HepG2 (cell line): ENCODE data around the gene FBXL12. TPM values are rescaled to one million over a fixed set of nuclear protein-coding genes. Genes with fewer than 3 reads are reported as not detected.

Source experiments
- CTCF ChIP-seq: sonication (generic); formaldehyde crosslinking; IDR thresholded peaks from 2 replicates; pipeline ENCODE4 v1.5.0; 2020; ENCODE audit warnings: mild to moderate bottlenecking, missing genetic modification reagents, moderate library complexity
- FOXK2 ChIP-seq: fragments of 450-650 bp; IDR thresholded peaks from 2 replicates; pipeline ENCODE4 v1.6.1; 2016
- FOXP1 ChIP-seq, 2 experiments: fragments of 450-650 bp in 1 of 2; IDR thresholded peaks; 2 replicates each; pipeline ENCODE4 v1.6.1; 2017 to 2018; ENCODE audit warnings: antibody characterized with exemption in 1 of 2
- JDP2 ChIP-seq: sonication (generic); formaldehyde crosslinking; IDR thresholded peaks from 2 replicates; pipeline ENCODE4 v1.8.1; 2022; ENCODE audit warnings: missing genetic modification reagents, borderline replicate concordance
- MAFF ChIP-seq: IDR thresholded peaks from 2 replicates; pipeline ENCODE4 v1.6.1; 2011; ENCODE audit warnings: low read depth, low read length, improper control_type of control experiment
- MTA1 ChIP-seq: sonication (generic); formaldehyde crosslinking; IDR thresholded peaks from 2 replicates; pipeline ENCODE4 v1.4.0; 2020; ENCODE audit warnings: missing genetic modification reagents, mild to moderate bottlenecking, borderline replicate concordance
- MYNN ChIP-seq: sonication (generic); formaldehyde crosslinking; IDR thresholded peaks from 2 replicates; pipeline ENCODE4 v1.4.0; 2020; ENCODE audit warnings: mild to moderate bottlenecking, low read depth, missing genetic modification reagents
- PHF5A ChIP-seq: IDR thresholded peaks from one replicate; pipeline ENCODE4 v1.6.1; 2018; ENCODE audit warnings: low read depth, missing genetic modification reagents; ENCODE audit not compliant: unreplicated experiment
- SIN3A ChIP-seq: IDR thresholded peaks from 2 replicates; pipeline ENCODE4 v1.6.1; 2011; ENCODE audit warnings: low read depth, mild to moderate bottlenecking, control low read depth, low read length, borderline replicate concordance
- ZBTB21 ChIP-seq: sonication (generic); formaldehyde crosslinking; IDR thresholded peaks from 2 replicates; pipeline ENCODE4 v1.4.0; 2020; ENCODE audit warnings: missing genetic modification reagents
- ZBTB26 ChIP-seq: IDR thresholded peaks from 2 replicates; pipeline ENCODE4 v1.6.1; 2016; ENCODE audit warnings: missing compliant biosample characterization, missing genetic modification reagents, borderline replicate concordance
- ZNF121 ChIP-seq: sonication (generic); formaldehyde crosslinking; IDR thresholded peaks from 2 replicates; pipeline ENCODE4 v1.5.0; 2020; ENCODE audit warnings: mild to moderate bottlenecking, missing genetic modification reagents
- ZNF335 ChIP-seq: sonication (generic); formaldehyde crosslinking; IDR thresholded peaks from 2 replicates; pipeline ENCODE4 v1.4.0; 2020; ENCODE audit warnings: missing genetic modification reagents
- ZNF879 ChIP-seq: sonication (generic); formaldehyde crosslinking; IDR thresholded peaks from 2 replicates; pipeline ENCODE4 v1.8.1; 2023; ENCODE audit warnings: missing genetic modification reagents
- polyA plus RNA-seq, 8 experiments: library from polyadenylated mRNA; depleted of rRNA in 3 of 8; stranded (reverse) in 7 of 8; unstranded in 1 of 8; fragments of >200 nt; fragmentation: Illumina TruSeq in 4 of 8; extraction: Trizol in 4 of 8; gene quantifications; 2 replicates each; pipeline versions ENCODE4 v1.2.1 to v1.2.3, GENCODE V29; 2011 to 2016; ENCODE audit warnings: low read depth in 4 of 8, missing spikeins in 1 of 8, mixed read lengths in 1 of 8; ENCODE audit not compliant: insufficient read depth in 1 of 8
- total RNA-seq, 5 experiments: library from RNA; depleted of rRNA; stranded (reverse); fragments of >200 nt; fragmentation: Illumina TruSeq; extraction: Trizol; gene quantifications; 2 replicates each; pipeline ENCODE4 v1.2.3, GENCODE V29; 2016; ENCODE audit warnings: low read depth in 1 of 5
- TF ChIP-seq, protein P1 (sequence below): sonication (generic); formaldehyde crosslinking; IDR thresholded peaks from 2 replicates; pipeline ENCODE4 v1.4.0; 2020; ENCODE audit warnings: missing genetic modification reagents, borderline replicate concordance
- TF ChIP-seq, protein P2 (sequence below): sonication (generic); formaldehyde crosslinking; IDR thresholded peaks from 2 replicates; pipeline ENCODE4 v1.9.0; 2022; ENCODE audit warnings: missing genetic modification reagents, mild to moderate bottlenecking, borderline replicate concordance
- TF ChIP-seq, protein P3 (sequence below): IDR thresholded peaks from 2 replicates; pipeline ENCODE4 v1.6.1; 2016; ENCODE audit warnings: missing biosample characterization, missing genetic modification reagents, low read depth
- TF ChIP-seq, protein P4 (sequence below): IDR thresholded peaks from 2 replicates; pipeline ENCODE4 v1.6.1; 2012; ENCODE audit warnings: low read length, improper control_type of control experiment

Gene FBXL12
- total and polyA plus RNA-seq, 2 of the 13 experiments (the other 11 are each of a cell fraction or from before 2014, with no cell fraction given) = 20.4 to 23.1 TPM

- TF ChIP-seq ZNF335 (CRISPR knock-in tag) (peak; percentile 39), CTCF (peak; percentile 78), PHF5A (CRISPR knock-in tag) (no peak), MTA1 (CRISPR knock-in tag) (no peak), ZNF879 (no peak), SIN3A (no peak), FOXP1 (IDR thresholded peaks at IDR 0.05) (no peak), FOXP1 (CRISPR knock-in tag; IDR thresholded peaks at IDR 0.05) (no peak), MYNN (CRISPR knock-in tag) (peak; percentile 70; the same call in 1 of the 2 replicates), ZNF121 (CRISPR knock-in tag) (peak; percentile 51; the same call in 1 of the 2 replicates), ZBTB21 (CRISPR knock-in tag) (no peak), JDP2 (CRISPR knock-in tag) (no peak), ZBTB26 (CRISPR knock-in tag) (no peak), FOXK2 (no peak), MAFF (no peak)
- TF ChIP-seq, protein P1, sequence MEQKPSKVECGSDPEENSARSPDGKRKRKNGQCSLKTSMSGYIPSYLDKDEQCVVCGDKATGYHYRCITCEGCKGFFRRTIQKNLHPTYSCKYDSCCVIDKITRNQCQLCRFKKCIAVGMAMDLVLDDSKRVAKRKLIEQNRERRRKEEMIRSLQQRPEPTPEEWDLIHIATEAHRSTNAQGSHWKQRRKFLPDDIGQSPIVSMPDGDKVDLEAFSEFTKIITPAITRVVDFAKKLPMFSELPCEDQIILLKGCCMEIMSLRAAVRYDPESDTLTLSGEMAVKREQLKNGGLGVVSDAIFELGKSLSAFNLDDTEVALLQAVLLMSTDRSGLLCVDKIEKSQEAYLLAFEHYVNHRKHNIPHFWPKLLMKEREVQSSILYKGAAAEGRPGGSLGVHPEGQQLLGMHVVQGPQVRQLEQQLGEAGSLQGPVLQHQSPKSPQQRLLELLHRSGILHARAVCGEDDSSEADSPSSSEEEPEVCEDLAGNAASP (CRISPR knock-in tag) = no peak
- TF ChIP-seq, protein P2, sequence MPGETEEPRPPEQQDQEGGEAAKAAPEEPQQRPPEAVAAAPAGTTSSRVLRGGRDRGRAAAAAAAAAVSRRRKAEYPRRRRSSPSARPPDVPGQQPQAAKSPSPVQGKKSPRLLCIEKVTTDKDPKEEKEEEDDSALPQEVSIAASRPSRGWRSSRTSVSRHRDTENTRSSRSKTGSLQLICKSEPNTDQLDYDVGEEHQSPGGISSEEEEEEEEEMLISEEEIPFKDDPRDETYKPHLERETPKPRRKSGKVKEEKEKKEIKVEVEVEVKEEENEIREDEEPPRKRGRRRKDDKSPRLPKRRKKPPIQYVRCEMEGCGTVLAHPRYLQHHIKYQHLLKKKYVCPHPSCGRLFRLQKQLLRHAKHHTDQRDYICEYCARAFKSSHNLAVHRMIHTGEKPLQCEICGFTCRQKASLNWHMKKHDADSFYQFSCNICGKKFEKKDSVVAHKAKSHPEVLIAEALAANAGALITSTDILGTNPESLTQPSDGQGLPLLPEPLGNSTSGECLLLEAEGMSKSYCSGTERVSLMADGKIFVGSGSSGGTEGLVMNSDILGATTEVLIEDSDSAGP (CRISPR knock-in tag) = peak; percentile 73; the same call in 1 of the 2 replicates
- TF ChIP-seq, protein P3, sequence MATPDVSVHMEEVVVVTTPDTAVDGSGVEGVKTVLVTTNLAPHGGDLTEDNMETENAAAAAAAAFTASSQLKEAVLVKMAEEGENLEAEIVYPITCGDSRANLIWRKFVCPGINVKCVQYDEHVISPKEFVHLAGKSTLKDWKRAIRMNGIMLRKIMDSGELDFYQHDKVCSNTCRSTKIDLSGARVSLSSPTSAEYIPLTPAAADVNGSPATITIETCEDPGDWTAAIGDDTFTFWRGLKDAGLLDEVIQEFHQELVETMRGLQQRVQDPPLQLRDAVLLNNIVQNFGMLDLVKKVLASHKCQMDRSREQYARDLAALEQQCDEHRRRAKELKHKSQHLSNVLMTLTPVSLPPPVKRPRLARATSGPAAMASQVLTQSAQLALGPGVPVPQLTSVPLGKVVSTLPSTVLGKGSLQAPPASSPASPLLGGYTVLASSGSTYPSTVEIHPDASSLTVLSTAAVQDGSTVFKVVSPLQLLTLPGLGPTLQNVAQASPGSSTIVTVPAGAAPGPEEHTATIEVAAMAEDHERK (CRISPR knock-in tag) = peak; percentile 17; the same call in 1 of the 2 replicates
- TF ChIP-seq, protein P4, sequence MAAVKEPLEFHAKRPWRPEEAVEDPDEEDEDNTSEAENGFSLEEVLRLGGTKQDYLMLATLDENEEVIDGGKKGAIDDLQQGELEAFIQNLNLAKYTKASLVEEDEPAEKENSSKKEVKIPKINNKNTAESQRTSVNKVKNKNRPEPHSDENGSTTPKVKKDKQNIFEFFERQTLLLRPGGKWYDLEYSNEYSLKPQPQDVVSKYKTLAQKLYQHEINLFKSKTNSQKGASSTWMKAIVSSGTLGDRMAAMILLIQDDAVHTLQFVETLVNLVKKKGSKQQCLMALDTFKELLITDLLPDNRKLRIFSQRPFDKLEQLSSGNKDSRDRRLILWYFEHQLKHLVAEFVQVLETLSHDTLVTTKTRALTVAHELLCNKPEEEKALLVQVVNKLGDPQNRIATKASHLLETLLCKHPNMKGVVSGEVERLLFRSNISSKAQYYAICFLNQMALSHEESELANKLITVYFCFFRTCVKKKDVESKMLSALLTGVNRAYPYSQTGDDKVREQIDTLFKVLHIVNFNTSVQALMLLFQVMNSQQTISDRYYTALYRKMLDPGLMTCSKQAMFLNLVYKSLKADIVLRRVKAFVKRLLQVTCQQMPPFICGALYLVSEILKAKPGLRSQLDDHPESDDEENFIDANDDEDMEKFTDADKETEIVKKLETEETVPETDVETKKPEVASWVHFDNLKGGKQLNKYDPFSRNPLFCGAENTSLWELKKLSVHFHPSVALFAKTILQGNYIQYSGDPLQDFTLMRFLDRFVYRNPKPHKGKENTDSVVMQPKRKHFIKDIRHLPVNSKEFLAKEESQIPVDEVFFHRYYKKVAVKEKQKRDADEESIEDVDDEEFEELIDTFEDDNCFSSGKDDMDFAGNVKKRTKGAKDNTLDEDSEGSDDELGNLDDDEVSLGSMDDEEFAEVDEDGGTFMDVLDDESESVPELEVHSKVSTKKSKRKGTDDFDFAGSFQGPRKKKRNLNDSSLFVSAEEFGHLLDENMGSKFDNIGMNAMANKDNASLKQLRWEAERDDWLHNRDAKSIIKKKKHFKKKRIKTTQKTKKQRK = no peak
These were observed 16.0 kb upstream of the FBXL12 start, which contains the start of gene PIN1 (continued) for GRCh38 chr19:9834726-9835506.
